GM19240 (cell line): Measurements from ENCODE around the gene SDK2.

Experiments used
- DNase-seq: peaks from one replicate; pipeline ENCODE4 v3.0.0; 2011; ENCODE audit warnings: low spot score; ENCODE audit not compliant: insufficient read length

The SDK2 gene

DNA sequence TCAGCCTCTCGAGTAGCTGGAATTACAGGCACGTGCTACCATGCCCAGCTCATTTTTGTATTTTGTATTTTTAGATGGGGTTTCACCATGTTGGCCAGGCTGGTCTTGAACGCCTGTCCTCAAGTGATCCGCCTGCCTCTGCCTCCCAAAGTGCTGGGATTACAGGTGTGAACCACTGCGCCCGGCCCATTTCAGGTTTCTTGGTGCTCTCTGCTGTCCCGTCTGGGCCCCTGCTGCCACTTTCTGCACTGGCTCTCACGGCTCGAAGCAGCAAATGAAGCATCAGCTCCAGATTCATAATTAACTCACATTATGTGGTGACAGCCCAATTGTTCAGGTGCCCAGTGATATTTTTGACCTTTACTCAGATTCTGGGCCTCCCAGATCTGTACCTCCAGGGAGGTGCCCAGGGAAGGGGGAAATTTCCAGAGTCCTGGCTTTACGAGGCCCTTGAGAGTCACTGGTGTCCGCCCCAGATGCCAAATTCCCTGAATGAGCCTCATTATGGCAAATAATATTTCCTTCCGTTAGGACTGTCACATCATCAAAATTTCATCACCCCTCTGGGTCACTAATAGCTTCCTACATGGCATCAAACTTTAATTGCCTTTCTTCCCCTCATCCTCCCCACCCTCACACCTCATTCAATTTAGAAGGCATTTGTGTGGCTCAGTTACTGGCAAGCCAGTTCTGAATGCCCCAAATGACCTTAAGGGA, 9.0 kb downstream of the SDK2 start:
- no peak for DNase-seq

GRCh38 chr17:73634629-73635028, 9.6 kb downstream of the SDK2 start:
- no peak for DNase-seq

- no peak for DNase-seq
These were observed 10.5 kb downstream of the SDK2 start for GRCh38 chr17:73633736-73634135.

GRCh38 chr17:73632513-73632912, 11.7 kb downstream of the SDK2 start:
- no peak for DNase-seq

GRCh38 chr17:73630965-73631595, 13.2 kb downstream of the SDK2 start:
- no peak for DNase-seq

DNA sequence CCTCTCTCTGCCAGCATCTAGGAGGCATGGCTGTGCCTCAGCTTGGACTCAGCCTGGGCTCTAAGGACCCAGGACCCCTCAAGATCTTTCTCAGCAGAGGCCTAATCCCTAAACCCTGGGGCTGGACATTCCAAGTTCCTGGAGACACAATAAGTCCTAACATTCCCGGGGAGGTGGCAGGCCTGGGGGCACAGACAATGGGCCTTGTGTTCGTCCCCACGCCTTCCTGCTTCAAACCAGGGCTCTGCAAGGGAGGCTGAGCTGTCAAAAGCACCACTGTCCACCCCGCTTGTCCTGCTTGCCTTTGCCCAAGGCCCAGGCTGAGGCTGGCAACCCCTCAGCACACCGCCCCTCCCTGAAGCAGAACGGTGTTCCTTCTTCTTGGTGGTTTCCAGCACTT, 13.7 kb downstream of the SDK2 start:
- no peak for DNase-seq

DNA sequence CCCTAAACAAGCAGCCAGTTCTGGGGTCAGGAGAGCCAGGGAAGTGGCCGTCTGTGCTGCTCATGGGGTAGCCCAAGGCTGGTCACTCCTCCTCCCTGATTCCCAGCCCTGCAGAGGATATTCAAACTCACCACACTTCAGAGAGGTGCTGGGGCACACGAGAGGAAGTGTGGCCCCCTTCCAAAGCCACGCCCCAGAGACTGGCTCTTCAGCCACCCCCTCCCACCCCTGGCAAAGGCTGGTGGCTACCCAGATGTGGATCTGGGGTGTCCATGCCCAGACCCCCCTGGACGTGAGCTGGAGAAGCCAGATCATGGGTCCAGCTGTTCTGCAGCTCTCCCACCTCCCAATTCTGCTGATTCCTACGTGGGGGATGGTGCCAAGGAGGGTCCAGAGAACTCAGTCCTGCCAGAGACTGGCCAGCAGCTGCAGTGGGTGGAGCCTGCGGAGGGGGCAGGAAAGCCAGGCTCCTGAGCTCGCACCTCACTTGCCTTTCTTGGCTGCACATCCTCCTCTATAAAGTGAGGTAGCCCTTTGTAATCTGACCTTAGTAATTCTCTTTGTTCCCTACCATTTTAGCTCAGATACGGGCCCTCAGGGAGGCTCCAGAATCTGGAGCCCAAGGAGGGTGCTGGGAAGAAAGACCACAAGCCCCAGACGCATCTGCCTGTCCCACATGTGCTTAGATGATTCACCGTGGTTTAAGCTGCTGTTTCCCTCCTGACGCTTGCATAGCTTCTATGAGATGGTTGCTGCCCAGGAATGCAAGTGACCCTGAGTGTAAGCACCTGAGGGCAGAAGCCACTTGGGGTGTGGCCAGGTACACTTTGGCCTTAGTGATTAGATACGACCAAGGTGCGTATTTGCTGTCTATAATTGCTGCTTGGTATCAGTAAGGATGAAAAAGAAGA, 15.3 kb downstream of the SDK2 start:
- DNase-seq: no peak

GRCh38 chr17:73625991-73626673, 18.1 kb downstream of the SDK2 start:
- DNase-seq: no peak

DNA sequence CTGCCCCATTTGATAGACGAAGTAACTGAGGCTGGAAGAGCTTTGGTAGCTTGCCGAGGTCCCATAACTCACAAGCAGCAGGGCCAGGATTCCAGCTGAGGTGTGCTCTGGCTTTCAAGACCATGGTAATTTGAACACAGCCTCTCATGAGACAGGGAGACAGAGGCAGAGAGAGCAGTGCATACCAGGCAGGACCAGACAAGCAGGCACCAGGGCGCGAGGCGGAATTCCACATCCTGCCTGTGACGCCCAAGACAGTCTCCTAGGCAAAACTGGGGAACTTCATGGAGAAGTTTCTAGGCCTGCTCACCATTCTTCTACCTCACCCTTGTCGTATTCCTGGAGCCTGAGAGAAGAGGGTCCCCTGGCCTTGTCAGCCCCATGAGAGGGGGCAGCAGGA, 19.2 kb downstream of the SDK2 start:
- DNase-seq: no peak

DNA sequence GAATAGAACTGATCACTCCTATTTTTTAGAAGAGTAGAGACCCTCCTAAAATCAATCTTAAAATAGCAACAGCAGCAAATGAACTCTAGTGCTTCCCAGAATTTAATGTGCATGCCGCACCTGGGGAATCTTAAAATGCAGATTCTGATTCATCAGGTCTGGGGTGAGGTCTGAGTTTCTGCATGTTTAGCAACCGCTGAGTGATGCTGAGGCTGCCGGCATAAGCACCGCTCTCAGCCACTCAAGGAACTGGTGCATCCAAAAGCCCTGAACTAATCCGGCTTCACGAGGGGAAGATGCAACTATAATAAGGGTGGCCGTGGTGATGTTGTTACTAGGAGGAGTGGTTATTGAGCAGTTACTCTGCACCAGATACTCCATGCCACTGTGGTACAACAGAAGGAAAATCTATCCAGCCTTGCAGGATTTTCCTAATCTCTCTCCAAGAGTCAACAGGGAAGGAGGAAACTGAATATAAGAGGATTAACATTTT, 19.7 kb downstream of the SDK2 start:
- DNase-seq: no peak

DNA sequence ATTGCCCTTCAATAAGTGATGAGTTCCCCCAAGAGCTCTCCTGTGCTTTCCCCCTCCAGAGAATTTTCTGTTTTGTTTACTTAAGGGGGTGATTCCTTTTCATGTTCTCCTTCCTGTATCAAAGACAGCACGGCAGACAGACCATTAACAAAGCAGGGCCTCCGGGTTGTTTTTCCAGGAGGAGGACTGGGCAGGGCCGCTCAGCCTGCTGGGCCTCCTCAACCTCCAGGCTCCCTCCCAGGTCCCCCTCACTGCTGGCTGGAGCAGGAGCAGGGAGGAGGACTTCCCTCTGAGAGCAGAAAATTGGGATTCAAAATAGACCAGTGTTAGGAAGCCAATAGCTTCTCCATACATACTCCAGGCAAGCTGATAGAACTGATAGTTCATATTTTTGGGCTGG, 20.4 kb downstream of the SDK2 start:
- DNase-seq: no peak

- DNase-seq: no peak
These were observed 21.0 kb downstream of the SDK2 start for GRCh38 chr17:73623247-73623646.

GRCh38 chr17:73622381-73622780, 21.9 kb downstream of the SDK2 start:
- no peak for DNase-seq

DNA sequence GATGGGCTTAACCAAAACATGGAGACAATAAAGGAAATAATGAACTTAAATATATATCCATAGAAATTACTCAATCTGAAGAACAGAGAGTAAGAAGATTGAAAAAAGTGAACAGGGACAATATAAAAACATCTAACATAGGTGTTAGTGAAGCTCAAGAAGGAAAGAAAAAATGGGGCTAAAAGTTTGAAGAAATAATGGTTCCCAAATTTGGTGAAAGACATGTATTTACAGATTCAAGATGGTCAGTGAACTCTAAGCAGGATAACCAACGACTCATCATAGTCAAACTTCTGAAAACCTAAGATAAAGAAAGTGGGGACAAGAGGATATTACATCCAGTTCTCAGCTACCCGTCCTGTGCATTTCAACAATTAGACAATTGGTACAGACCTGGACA, 22.6 kb downstream of the SDK2 start:
- DNase-seq: no peak

GRCh38 chr17:73620414-73620813, 23.8 kb downstream of the SDK2 start:
- DNase-seq: no peak

DNA sequence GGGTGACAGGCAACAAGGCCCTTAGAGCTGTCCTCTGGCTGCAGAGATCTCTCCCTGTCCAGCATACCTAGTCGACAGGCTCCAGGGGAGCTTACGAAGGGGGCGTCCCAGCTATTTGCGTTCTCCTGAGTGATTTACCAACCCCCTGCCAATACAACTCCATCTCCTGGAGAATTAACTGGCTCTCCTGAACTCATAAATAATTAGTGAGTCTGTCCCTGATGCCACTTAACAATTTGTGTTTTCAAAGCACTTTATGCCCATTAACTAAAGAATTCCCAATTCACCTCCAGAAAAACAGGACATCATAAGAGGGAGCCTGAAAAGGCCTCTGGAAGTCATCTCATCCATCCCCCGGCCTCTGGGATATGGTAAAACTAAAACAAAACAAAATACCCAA, 26.7 kb downstream of the SDK2 start:
- DNase-seq: no peak

DNA sequence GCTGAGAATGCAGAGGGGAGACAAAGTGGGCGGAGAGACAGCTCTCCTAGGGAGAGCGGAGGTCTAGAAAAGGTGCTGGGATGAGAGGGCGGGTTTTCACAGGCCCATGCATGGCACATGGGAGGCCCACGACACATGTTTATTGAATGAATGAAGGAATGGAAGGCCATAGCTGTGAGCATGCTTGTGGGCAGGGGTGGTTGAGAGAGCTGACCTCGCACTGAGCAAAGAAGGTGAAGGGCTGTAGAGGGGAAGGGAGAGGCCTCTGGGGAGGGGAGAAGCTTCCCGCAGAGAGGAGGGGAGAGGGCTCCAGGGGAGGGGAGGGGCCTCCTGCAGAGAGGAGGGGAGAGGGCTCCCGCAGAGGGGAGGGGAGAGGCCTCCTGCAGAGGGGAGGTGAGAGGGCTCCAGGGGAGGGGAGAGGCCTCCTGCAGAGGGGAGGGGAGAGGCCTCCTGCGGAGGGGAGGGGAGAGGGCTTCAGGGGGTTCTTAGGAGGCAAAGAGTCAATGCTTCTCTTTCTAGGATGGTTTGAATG, 27.3 kb downstream of the SDK2 start:
- DNase-seq: no peak

- DNase-seq: no peak
These were observed 27.9 kb downstream of the SDK2 start for GRCh38 chr17:73616120-73616872.

- DNase-seq: no peak
These were observed 30.0 kb downstream of the SDK2 start for GRCh38 chr17:73614256-73614655.
